ENCODE measurements around the gene MYL12B.

Gene MYL12B

GRCh38 chr18:3256693-3257626 is 5.0 kb upstream of the MYL12B start:
- TF ChIP-seq FOXP2 (optimal IDR thresholded peaks at IDR 0.05; ENCODE audit: borderline replicate concordance, extremely low read depth, extremely low read length, insufficient read depth) (no peak), REST (IDR thresholded peaks at IDR 0.05; ENCODE audit: insufficient read depth in 1 of 2, low read depth in 2 of 2, low read length in 2 of 2) (no peak), SIN3A (IDR thresholded peaks at IDR 0.05; ENCODE audit: borderline replicate concordance, insufficient read depth, low read length) (no peak), POLR2AphosphoS5 (IDR thresholded peaks at IDR 0.05; ENCODE audit: low read depth, low read length) (no peak), TAF1 (IDR thresholded peaks at IDR 0.05; ENCODE audit: borderline replicate concordance, insufficient read depth, low read length) (no peak)

- TF ChIP-seq FOXP2 (optimal IDR thresholded peaks at IDR 0.05; ENCODE audit: borderline replicate concordance, extremely low read depth, extremely low read length, insufficient read depth) (no peak), TAF1 (IDR thresholded peaks at IDR 0.05; ENCODE audit: borderline replicate concordance, insufficient read depth, low read length) (no peak), SIN3A (IDR thresholded peaks at IDR 0.05; ENCODE audit: borderline replicate concordance, insufficient read depth, low read length) (no peak), REST (IDR thresholded peaks at IDR 0.05; ENCODE audit: insufficient read depth in 1 of 2, low read depth in 2 of 2, low read length in 2 of 2) (no peak), POLR2AphosphoS5 (IDR thresholded peaks at IDR 0.05; ENCODE audit: low read depth, low read length) (no peak)
Measured at GRCh38 chr18:3257627-3258120, 4.3 kb upstream of the MYL12B start.

- TF ChIP-seq REST (IDR thresholded peaks at IDR 0.05; ENCODE audit: insufficient read depth in 1 of 2, low read depth in 2 of 2, low read length in 2 of 2) (no peak), FOXP2 (optimal IDR thresholded peaks at IDR 0.05; ENCODE audit: borderline replicate concordance, extremely low read depth, extremely low read length, insufficient read depth) (no peak), POLR2AphosphoS5 (IDR thresholded peaks at IDR 0.05; ENCODE audit: low read depth, low read length) (no peak), SIN3A (IDR thresholded peaks at IDR 0.05; ENCODE audit: borderline replicate concordance, insufficient read depth, low read length) (no peak), TAF1 (IDR thresholded peaks at IDR 0.05; ENCODE audit: borderline replicate concordance, insufficient read depth, low read length) (no peak)
Measured at GRCh38 chr18:3260995-3261372, 949 bp upstream of the MYL12B start.

- TF ChIP-seq SIN3A (IDR thresholded peaks at IDR 0.05; ENCODE audit: borderline replicate concordance, insufficient read depth, low read length) (peak; percentile 53; the same call in 1 of the 2 replicates), FOXP2 (optimal IDR thresholded peaks at IDR 0.05; ENCODE audit: borderline replicate concordance, extremely low read depth, extremely low read length, insufficient read depth) (no peak)
Measured at GRCh38 chr18:3262234-3263131, 550 bp downstream of the MYL12B start.

- no peak for TF ChIP-seq POLR2AphosphoS5 (IDR thresholded peaks at IDR 0.05; ENCODE audit: low read depth, low read length)
- no peak for TF ChIP-seq REST (IDR thresholded peaks at IDR 0.05; ENCODE audit: insufficient read depth in 1 of 2, low read depth in 2 of 2, low read length in 2 of 2)
- no peak for TF ChIP-seq TAF1 (IDR thresholded peaks at IDR 0.05; ENCODE audit: borderline replicate concordance, insufficient read depth, low read length)
- no peak for TF ChIP-seq FOXP2 (optimal IDR thresholded peaks at IDR 0.05; ENCODE audit: borderline replicate concordance, extremely low read depth, extremely low read length, insufficient read depth)
- no peak for TF ChIP-seq SIN3A (IDR thresholded peaks at IDR 0.05; ENCODE audit: borderline replicate concordance, insufficient read depth, low read length)
Measured at GRCh38 chr18:3263132-3263700, 1.3 kb downstream of the MYL12B start.

Measured in PFSK-1 (cell line).